ENCODE results near the gene CNBD2.
"Not testable (repeated sequence)": the region's sequence is repeated elsewhere in the genome, so short reads cannot be mapped to it uniquely, and the experiment has no call there.

Gene CNBD2

DNA sequence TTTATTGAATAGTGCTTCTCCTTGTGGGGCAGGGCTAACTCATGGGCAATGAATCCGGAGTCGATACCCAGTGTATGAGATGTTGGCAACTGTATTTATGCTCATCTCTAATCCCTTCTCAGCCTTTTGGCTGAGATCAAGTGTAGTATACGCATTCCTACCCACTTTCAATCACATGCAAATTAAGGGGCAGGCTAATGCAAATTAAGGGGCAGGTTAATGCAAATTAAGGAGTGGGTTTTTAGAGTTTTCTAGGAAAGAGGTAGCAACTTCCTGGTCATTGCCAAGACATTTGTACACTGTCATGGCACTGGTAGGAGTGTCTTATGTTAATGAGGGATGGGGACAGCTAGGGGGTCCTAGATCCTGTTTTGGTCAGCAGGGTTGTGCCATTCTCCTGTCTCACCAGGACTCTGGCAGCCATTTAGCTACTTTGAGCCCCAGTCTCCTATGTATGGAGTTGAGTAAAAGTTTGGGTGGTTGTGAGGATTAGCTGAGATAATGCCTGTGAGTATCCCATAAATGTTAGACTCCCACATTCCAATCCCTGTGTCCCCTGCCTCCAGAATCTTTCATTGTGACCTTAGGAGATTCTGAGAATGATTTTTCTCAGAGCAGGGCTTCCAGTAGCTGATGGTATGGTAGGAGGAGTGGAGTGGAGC lies at the start of gene CNBD2:
TSS of gene CNBD2 (plus strand) at position 612 of the 662 bp plus-strand sequence. CDS start 173 bp downstream, outside the sequence.
- no peak for DNase-seq (ENCODE audit: low spot score)

DNA sequence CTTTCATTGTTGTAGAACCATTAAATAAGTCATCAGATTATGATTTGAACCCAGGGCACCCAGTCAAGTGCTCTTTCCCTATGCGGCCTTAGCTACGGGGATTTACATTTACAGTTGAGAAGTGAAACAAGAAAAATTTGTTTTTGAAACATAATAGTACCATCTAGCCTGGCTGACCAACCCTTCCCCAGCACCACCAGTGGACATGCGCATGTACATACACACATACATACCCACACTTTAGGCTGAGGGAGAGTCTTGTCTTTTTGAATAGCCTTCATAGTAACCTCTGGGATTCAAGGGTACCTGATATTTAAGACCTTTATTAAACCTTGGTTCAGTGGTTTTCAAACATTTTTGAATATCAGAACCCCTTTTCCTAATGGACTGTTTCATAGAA lies 47.9 kb upstream of the CNBD2 start:
- no peak for DNase-seq (ENCODE audit: low spot score)

DNA sequence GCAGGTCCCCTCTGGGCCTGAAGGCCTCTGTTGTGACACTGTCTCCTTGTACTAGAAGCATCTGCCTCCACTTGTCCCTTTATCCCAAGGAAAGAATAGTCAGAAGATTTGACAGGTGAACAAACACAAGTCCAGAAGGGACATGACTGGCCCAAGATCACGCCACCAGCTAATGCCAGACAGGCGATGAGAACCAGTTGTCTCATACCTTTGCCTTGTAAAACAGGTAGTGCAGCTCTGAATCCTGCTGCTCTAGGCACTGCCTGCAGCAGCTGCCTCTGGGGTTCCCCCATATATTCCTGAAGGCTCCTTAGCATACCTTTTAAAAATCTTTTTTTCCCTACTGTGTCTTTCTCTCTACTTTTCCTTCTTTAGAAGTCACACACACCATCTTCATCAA lies 39.1 kb upstream of the CNBD2 start:
- no peak for DNase-seq (ENCODE audit: low spot score)

- no peak for DNase-seq (ENCODE audit: low spot score)
Measured at GRCh38 chr20:35934050-35934449, 34.3 kb upstream of the CNBD2 start.

- DNase-seq (ENCODE audit: low spot score), result no peak
Measured at GRCh38 chr20:35939264-35939663, 29.1 kb upstream of the CNBD2 start.

- DNase-seq (ENCODE audit: low spot score), result no peak
Measured at GRCh38 chr20:35941620-35942019, 26.8 kb upstream of the CNBD2 start.

DNA sequence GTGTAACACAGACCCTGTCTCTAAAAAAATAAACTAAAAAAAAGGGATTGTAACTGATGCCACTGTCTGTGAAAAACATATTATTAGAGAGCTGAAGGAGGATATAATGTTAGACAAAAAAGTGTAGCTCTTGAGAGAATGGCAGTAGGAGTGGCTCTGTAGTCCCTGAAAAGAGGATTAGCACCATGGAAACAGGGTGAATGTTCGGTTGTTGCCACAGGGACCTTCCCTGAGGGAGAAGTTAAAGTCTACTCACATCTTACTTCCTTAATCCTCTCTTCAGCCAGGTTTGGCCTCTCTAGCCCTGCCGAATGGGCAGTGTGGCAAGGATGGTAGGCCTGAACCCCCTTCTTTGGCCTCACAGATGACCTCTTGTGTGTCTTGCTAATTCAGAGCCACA lies 26.1 kb upstream of the CNBD2 start:
- no peak for DNase-seq (ENCODE audit: low spot score)

DNA sequence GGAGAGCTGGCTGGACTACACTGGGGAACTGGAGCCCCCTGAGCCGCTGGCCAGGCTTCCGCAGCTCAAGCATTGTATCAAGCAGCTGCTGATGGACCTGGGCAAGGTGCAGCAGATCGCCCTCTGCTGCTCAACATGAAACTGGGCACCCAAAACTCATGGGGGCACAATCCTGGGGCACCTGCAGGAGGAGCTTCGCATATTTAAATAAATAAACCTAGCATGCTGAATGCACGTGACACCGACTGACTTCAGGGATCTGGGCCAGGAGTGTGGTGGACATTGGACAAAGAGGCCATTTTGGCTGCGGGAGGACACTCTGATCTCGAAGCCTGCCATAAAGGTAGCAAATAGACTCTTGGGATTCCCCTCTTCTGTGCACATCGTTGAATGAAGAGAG lies 20.9 kb upstream of the CNBD2 start:
- peak; percentile 20 for DNase-seq (ENCODE audit: low spot score)

- DNase-seq (ENCODE audit: low spot score), result no peak
Measured at GRCh38 chr20:35947907-35948306, 20.5 kb upstream of the CNBD2 start.

DNA sequence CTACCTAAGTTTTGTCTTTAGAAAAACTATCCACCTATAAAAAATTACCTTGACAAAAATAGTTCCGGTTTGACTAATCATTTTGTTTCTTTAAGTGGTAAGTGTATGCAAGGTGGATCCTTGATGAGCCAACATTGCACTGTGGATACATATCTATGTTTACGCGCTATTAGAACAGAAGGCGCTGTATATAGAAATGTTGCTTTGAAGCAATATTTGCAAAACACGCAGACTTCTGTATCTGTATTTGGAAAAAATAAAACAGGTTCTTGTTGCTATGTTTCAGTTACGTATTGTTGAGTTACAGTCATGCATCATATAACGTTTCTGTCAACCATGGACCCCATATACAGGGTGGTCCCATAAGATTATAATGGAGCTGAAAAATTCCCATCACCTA lies 18.3 kb upstream of the CNBD2 start:
- DNase-seq (ENCODE audit: low spot score), result no peak

GRCh38 chr20:35952080-35952479 lies 16.3 kb upstream of the CNBD2 start:
- DNase-seq (ENCODE audit: low spot score), result not testable (repeated sequence)

DNA sequence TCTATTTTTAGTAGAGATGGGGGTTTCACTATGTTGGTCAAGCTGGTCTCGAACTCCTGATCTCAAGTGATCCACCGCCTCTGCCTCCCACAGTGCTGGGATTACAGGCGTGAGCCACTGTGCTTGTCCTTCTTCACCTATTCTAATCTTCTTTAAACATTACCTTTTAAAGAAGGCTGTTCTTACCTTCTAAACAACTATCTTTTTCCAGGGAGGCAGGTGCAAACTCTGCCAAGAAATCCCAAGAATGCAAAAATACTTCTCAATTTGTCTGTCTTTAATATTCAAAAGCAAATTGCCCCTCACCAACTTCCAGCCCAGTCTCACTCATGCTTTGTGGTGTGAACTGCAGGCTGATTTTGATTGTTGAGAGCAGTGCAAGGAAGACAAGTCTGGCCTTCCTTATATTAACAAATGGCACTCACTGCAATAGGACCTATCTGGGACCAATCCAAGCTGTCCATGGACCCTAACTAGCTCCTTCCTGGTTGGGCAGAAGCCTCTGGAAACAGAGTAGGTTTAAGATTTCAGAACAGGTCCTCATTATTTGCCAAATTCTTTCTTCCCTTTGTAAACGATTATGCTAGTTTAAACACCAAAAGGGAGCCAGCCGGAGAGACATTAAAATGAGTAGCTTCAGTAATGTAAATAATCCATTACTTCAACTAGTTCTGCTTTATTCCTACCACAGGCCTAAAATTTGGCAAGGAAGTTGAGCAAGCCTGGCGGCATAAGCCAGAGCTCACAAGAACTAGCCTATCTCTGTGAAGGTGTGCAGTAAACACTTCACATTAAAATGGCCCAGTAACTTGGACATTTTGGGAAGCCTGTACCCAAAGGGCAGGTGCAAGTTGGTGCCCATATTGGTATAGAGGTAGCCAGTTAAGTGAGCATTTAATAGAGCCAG lies 15.7 kb upstream of the CNBD2 start:
- DNase-seq (ENCODE audit: low spot score), result peak; percentile 38

GRCh38 chr20:35953387-35954199 lies 14.8 kb upstream of the CNBD2 start:
- peak; percentile 63 for DNase-seq (ENCODE audit: low spot score)

DNA sequence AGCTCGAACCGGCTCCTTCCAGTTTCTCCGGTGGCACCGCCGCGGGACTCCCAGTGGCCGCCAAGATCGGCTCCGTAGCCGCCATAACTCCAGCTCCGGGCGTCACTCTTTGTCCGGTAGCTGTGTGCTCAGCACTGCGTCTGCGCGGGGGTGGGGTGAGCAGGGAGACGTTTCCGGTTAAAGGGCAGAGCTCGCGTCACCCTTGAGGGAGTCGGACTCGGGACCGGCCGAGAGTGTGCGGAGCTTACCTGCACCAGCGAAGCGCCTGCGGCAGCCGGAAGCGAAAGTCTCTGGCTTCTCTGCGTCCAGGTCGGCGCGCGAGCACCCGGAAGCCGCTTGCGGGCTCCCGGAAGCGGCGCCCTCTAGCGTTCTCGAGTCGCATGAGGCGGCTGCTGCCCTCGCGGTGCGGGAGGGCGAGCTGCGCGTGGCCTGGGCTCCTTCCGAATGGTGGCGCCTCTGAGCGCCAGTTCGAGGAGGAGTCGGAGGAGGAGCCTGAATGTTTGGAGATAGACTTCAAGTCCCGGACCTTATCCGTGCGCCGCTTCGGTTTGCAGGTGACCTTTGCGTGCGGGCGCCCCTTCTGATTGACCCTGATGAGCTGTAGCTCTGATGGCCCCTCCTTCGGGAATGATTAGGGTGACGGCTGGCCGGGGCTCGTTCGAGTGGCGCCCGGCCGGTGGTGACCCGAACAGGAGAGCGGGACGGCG lies 14.0 kb upstream of the CNBD2 start, which contains the start of gene SCAND1:
TSS of gene SCAND1 (minus strand) at position 303 of the 707 bp plus-strand sequence. CDS start at position 85, 218 bp downstream.
- DNase-seq (ENCODE audit: low spot score), result peak; percentile 97

DNA sequence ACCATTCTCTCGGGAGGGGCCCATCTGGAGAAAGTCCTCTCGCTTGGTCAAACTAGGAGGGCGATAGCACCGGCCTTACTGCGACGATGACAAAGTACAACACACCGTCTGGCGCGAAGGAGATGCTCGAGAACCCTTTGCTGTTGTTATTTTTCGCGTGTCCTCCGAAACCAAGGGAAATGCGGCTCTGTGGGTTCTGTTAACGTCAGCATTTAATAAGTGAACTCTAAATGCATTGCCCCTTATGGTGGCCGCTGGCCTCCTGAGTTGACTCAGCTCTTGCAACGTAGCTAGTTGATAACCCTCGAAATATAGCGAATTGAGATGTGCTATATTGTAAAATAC lies 13.5 kb upstream of the CNBD2 start:
- peak; percentile 55 for DNase-seq (ENCODE audit: low spot score)

GRCh38 chr20:35956616-35957015 lies 11.8 kb upstream of the CNBD2 start:
- DNase-seq (ENCODE audit: low spot score), result no peak

- not testable (repeated sequence) for DNase-seq (ENCODE audit: low spot score)
Measured at GRCh38 chr20:35959291-35959690, 9.1 kb upstream of the CNBD2 start.

DNA sequence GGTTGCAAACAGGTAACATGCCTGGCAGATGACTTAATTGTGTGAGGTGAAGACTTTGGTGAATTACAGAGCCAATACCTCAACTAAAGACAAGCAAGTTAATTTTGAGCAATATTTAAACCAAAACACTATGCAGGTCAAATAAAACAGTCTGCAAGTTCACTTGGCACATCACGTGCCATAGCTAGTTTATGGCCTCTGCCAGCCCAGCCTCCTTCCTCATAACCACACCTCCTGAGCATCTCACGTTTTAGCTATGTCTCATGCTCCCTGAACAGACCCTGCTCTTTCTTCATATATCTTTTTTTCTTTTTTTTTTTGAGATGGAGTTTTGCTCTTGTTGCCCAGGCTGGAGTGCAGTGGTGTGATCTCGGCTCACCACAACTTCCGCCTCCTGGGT lies 4.5 kb upstream of the CNBD2 start:
- DNase-seq (ENCODE audit: low spot score), result no peak

DNA sequence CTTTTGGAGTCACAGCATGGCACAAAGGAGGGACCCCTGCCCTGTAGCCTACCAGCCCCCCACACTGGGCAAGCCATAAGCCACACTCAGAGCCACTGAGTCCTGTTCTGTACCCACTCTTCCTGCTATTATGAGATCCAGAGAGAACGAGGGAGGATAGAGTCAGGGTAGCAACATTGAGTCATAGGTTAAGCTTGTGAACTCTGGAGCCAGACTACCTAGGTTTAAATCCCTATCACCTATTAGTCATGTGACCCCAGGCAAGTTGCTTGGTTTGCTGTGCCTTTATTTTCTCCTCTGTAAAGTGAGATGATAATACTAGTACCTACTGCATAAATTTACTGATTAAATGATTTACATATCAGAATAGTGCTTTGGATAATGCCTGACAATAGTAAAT lies 540 bp downstream of the CNBD2 start:
- no peak for DNase-seq (ENCODE audit: low spot score)

DNA sequence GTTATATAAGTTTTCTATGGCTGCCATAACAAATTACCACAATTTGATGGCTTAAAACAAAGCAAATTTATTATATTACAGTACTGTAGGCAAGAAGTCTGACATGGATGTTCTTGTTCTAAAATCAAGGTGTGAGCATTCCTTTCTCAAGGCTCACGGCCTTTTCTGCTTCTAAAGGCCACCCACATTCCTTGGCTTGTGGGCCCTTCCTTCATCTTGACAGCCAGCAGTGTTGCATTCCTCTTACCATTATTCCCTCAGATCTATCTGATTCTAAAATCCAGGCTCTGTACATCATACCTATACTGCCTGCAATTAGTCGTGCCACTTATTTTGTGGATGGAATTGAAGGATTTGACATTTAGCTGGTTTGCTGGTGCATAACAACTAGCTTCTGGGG lies 3.6 kb downstream of the CNBD2 start:
- no peak for DNase-seq (ENCODE audit: low spot score)

DNA sequence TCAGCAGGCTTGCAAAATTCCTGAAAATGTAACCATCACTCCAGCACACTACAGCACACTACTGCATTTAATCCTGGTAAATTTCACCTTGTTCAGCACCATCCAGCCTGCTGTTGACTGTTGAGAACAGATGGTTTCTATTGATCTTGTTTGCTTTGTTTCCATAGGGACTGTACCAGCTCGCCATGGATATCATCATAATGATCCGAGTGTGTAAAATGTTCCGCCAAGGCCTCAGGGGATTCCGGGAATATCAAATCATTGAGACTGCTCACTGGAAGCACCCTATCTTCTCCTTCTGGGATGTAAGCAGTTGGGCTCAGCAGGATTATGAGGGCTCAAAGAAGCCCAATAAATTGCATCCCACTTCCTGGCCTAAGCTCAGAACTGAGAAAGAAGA lies 4.1 kb downstream of the CNBD2 start:
- no peak for DNase-seq (ENCODE audit: low spot score)

DNA sequence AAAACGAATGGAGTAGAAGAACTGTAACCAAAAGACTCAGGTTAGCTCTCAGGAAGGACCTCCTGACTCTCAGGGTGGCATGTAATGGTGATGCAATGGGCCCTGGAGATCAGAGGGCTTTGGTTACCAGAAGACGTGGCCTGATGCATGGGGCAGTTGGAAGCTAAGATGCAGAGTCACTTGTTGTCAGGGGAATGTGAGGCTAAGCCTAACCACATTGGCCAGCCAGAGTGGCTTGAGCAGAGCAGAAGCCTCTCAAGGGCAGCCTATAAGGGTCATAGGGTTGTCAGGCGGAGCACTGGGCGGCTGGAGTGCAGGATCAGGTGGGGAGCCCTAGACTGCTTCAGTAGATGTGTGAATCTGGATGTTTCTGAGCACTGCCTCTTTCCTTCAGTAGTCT lies 5.9 kb downstream of the CNBD2 start:
- no peak for DNase-seq (ENCODE audit: low spot score)
